Measurements from ENCODE around the gene P2RX2.

The P2RX2 gene

DNA sequence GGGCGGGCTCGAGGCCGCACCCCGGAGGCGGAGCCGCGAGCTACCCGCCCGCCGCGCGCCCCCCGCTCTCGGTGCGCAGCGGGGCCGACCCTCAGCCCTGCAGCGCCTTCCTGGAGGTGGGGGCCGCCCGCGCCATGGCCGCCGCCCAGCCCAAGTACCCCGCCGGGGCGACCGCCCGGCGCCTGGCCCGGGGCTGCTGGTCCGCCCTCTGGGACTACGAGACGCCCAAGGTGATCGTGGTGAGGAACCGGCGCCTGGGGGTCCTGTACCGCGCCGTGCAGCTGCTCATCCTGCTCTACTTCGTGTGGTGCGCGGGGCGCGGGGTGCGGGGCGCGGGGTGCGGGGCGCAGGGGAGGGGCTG lies at the start of gene P2RX2:
Gene P2RX2, plus strand, starts transcription at position 94 of the 361 bp plus-strand sequence. Its CDS starts 41 bp downstream, at position 135.
- no peak for DNase-seq (ENCODE audit: low read depth)

DNA sequence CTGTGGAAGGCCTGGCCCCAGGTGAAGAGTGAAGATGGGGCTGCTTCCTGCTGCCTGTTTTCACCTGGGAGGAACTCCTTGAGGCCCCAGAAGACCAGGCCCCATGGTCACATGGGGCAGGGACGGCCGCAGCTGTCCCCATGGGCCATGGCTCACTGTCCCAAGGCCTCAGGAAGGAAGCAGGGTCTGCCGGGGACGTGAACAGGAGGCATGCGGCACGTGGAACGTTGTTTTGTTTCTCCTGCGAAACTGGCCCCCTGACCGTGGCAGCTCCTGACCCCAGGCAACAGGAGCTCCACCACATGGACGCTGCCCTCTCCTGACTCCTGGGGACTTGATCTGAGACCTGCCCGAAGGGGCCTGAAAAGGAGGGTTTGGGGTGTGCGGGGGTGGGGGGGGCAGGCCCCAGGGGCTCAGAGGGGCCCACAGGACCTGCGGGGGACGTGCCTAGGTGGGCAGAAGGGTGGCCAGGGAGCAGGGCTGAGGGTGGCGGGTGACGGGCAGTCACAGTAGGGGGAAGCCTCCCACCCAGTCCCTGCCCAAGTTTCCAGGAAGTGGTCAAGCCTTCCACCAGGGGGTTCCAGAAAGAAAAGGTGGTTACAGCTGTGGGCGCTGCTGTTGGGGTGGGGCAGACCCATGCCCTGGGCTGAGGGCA lies 49.6 kb upstream of the P2RX2 start:
- DNase-seq (ENCODE audit: low read depth): no peak

DNA sequence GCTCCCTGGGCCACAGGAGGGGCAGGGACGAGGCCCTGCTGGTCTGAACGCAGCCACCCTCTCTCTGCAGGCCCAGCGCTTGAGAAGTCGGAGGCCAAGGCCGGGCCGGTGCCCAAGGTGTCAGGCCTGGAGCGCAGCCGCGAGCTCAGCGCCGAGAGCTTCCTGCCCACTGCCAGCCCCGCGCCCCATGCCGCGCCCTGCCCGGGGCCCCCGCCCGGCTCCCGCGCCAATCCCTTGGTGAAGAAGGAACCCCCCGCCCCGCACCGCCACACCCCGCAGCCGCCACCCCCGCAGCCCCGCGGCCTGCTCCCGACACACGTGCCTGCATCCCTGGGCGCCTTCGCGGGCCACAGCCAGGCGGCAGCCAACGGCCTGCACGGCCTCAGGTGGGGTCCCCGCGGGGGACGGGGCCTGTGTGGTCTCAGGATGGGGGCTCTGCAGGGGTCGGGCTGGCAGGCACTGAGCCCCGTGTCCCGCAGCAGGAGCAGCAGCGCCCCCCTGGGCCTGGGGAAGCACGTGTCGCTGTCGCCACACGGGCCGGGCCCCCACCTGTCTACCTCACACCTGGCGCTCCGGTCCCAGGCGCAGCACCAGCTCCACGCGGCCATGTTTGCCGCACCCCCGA lies 48.6 kb upstream of the P2RX2 start:
- no peak for DNase-seq (ENCODE audit: low read depth)

DNA sequence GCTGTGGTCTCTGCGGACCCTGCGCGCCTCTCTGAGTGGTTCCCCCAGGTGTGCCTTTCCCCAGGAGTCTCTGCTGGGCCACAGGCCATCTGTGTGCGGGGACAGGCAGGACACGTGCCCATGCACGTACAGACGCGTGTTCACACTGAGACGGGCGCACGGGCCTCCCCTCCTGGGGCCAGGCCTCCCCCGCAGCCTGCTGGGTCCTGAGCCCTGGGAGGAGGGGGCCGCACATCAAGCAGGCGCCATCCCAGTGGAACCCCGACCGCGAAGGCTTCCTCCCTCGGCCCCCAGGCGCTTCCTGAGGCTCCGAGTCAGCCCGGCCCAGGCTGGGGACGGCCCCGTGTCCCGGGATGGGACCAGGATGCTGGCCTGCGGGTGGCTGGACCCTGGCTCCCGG lies 47.9 kb upstream of the P2RX2 start:
- DNase-seq (ENCODE audit: low read depth): no peak

DNA sequence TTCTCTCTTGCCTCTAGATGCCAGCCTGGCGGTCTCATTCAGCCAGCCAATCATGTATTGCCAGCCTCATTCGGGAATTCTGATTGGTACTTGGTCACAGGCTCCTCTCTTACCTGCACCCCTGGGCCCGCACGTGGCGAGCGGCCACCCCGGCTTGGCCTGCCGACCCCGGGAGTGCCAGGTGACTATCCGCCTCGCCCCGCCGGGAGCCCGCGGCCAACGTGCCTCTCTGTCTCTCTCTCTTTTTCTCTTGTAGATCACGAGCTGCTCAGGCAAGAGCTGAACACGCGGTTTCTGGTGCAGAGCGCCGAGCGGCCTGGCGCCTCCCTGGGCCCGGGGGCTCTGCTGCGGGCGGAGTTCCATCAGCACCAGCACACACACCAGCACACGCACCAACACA lies 47.5 kb upstream of the P2RX2 start:
- DNase-seq (ENCODE audit: low read depth): no peak

DNA sequence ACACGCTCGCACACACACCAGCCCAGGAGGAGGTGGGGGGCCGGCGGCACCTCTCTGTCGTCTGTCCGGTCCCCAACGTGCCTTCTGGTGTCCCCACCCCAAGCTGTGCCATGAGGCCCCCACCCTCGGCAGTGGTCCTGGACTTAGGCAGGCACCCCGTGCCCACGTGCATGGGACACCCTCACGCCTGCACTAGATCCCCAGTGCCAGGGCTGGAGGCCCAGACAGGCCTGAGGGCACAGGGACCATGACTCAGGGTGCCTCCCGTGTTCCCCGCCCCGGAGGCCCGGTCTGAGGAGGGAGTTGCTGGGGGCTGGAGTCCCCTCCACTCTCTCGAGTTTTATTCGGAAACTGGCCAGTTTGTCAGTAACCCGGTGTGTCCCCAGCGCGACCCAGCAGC lies 47.0 kb upstream of the P2RX2 start:
- no peak for DNase-seq (ENCODE audit: low read depth)

DNA sequence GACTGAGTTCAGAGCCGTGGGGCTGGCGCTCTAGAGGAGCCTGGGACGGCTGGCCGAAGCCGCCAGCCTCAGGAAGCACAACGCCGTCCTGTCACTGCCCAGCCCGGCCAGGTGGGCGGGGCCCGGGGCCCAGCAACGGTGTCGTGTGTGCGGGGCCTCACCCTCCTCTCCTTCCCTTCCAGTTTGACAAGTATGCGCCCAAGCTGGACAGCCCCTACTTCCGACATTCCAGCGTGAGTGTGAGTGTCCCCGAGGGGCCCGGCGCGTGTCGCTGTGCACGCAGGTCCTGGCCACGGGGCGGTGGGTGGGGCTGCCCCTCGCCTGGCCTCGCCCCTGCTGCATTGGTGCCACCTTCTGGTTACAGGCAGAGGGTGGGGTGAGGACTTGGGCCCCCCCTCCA lies 46.5 kb upstream of the P2RX2 start:
- DNase-seq (ENCODE audit: low read depth): no peak

DNA sequence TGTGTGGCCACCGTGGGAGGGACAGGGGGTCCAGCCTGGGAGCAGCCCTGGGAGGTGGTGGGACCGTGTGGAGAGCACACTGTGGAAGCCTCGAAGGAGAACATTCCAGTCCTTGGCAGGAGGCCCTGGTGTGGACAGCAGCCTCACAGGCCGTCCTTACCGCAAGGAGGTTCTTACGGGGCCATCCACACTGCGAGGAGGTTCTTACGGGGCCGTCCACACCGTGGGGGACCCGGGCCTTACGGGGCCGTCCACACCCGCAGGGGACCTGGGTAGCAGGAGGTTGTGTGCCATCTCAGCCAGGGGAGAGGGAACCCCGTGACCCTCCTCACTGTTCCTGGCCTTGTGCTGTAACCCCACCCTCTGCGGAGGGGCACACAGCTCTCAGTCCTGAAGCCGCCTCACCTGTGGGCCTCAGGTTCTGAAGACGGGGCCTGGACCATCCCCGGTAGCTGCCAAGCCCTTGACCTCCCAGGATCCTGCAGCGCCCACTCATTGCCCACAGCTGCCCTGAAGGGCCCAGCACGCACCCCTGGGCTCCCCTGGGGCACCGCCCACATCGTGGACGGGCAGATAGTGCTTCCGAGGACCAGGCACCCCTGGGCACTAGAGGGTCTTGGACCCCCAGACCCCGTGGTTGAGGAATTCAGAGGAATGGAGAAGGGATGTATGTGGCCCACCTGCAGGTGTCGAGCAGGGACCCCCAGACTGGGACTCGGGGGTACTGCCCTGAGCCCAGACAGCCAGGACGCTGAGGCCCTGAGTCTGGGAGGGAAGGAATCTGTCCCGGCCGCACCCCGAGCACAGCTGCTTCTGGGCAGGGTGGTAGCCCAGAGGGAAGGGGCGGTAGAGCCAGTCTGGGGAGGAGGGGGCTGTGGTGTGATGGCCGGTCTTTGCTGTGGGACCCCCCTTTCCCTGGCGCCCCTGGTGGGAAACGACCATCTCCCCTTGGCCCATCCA lies 45.5 kb upstream of the P2RX2 start:
- DNase-seq (ENCODE audit: low read depth): no peak

DNA sequence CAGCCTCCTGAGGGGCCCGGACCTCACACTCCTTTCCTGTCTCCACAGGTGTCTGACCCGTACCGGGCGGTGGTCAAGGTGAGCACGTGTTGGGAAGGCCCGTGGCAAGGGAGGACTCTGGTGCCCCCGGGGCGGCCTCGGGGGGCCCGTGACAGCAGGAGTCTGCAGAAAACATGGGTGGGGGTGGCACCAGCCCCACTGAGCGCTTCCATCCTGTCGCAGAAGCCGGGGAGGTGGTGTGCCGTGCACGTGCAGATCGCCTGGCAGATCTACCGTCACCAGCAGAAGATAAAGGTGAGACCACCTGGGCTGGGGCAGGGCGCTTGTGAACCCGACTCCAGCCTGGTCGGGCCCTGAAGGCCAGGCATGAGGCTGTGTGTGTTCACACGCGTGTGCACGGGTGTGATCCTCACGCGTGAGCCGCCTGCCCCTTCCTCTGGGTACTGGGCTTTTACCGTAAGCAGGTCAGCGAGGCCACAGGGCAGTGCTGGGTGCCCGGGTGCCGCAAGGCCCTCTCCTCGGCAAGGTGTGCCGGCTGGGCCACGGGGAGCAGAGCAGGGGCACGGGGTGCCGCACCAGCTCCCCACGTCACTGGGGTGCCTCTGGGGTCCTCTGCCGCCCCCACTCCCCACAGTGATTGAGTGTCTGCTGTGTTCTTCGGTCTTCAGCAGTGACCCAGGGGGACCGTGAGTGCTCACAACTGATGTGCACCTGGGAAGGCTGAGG lies 44.1 kb upstream of the P2RX2 start:
- no peak for DNase-seq (ENCODE audit: low read depth)

DNA sequence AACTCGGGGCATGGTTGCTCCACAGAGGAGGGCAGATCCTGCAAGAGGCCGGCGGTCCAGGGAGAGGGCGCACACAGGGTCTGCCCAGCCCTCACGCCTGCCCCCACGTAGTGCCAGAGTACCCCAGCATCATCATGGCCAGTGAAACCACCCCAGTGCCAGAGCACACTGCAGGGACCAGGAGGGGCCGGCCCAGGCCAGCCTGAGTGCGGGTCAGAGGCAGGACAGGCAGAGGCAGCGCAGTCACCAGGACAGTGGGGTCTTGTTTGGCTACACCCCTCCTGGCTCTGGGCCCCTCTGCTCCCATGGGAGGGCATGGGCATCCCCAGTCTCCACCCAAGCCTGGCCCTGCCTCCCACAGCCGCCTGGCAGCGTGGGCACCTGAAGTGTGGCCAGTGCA lies 42.9 kb upstream of the P2RX2 start:
- no peak for DNase-seq (ENCODE audit: low read depth)

DNA sequence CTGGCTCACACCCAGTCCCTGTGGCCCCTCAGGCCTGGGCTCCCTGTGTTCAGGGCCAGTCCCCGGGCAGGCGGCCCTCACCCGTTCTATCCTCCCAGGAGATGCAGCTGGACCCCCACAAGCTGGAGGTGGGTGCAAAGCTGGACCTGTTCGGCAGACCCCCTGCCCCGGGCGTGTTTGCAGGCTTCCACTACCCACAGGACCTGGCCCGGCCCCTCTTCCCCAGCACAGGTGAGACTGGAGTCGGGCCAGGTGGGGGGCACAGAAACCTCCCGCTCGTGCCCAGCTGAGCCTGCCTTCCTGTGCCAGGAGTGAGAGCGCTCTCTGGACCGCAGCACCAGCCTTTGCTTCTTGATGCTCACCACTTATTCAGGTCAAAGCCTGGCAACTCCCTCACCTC lies 41.9 kb upstream of the P2RX2 start:
- DNase-seq (ENCODE audit: low read depth): no peak

DNA sequence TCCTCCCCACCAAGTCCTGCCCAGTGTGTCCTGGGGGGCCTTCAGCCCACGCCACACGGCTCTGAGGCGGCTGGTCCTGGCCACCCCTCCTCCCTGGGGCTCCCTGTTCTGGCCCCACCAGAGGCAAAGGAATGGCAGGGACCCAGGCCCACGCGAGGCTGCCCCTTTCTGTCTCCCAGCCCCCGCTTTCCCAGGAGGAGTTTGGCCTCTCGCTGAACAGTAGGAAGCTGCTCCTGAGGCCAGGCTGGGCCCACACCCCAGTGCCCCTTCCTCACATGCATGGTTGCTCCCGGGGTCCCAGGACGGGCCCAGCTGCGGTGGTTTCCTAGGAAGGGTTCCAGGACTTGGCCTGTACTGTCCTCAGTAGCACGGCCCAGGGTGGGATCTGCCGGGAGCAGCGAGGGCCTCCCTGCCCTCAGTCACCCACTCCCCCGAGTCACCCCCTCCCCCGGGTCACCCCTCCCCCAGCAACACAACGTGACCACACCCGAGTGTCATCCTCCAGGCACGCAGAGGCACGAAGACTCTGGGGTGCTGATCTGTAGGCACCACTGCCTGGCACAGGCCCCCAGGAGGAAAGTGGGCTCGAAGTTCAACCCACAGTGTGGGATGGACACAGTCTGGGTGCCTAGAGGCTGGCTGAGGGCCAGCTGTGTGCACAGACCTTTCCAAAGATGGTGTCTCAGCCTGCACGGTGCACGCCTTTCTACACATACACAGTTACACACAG lies 41.2 kb upstream of the P2RX2 start:
- DNase-seq (ENCODE audit: low read depth): no peak

DNA sequence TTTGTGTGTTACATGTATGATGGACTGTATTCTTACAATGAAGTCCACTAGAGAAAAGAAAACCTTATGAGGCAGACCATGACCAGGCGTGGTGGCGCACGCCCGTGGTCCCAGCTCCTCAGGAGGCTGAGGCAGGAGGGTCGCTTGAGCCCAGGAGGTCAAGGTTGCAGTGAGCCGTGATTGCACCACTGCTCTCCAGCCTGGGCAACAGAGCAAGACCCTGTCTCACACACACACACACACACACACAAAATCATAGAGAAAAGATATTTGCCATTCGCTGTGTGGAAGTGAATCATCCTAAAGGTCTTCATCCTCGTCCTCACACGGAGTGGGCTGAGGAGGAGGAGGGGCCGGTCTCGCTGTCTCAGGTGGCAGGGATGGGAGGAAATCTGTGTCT lies 40.5 kb upstream of the P2RX2 start:
- DNase-seq (ENCODE audit: low read depth): no peak

DNA sequence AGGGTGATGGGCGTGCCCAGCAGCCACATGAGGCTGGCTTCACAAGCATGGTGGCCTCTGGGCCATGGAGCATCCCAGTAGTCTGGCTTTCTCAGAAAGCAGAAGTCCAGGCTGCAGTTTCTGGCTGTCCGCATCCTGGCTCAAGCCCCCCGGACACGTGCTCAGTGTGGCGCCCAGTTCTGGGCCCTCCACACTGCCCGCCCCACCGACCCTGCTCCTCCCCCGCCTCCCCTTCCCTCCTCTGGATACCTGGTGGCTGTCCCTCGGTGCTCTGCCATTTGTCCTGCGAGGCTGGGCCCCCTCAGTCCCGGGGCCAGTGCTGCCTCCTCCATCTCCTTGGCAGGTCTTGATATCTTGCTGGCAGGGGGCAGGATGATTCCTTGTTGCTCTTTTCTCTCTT lies 39.8 kb upstream of the P2RX2 start:
- no peak for DNase-seq (ENCODE audit: low read depth)

DNA sequence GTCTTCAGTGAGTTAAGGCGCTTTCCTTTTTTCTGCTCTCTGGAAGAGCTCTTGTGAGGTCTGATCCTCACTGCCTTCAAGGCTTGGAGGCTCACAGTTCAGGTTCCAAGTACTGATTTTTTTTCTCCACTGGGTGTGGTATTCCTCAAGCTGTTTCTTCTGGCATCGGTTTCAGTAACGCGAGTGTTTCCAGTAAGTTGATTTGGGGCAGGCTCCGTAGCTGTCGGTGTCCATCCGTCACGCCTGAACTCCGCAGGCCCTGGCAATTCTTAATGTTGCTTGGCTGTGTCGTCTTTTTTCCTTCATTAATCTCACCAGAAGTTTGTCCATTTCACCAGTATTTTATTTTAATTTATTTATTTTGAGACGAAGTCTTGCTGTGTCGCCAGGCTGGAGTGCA lies 38.8 kb upstream of the P2RX2 start:
- DNase-seq (ENCODE audit: low read depth): no peak

DNA sequence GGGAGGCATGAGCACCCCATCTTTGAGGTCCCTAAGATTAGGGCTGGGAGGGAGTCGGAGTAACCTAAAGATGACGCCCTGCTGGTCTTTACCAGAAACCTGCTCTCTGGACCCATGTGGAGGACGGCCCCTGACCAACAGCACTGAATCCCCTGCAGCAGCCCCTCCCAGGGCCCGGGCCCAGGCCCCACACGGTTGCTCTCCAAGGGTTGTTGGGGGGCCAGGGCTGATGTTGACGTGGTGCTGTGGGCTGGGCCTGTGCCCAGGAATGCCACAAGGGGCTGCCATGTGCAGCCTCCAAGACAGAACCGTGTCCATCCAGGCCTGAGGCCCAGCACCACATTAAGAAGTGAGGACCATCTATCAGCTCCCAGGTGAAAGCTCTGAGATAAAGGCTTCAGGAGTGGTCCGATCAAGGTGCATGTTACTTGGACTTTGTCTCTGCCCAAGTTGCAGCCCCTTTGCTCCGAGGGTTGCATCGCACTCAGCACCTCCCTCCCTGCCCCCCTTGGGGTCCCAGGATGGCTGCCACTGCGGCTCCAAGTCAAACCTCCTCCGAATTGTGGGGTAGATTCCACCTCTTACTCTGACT lies 37.8 kb upstream of the P2RX2 start:
- DNase-seq (ENCODE audit: low read depth): no peak

DNA sequence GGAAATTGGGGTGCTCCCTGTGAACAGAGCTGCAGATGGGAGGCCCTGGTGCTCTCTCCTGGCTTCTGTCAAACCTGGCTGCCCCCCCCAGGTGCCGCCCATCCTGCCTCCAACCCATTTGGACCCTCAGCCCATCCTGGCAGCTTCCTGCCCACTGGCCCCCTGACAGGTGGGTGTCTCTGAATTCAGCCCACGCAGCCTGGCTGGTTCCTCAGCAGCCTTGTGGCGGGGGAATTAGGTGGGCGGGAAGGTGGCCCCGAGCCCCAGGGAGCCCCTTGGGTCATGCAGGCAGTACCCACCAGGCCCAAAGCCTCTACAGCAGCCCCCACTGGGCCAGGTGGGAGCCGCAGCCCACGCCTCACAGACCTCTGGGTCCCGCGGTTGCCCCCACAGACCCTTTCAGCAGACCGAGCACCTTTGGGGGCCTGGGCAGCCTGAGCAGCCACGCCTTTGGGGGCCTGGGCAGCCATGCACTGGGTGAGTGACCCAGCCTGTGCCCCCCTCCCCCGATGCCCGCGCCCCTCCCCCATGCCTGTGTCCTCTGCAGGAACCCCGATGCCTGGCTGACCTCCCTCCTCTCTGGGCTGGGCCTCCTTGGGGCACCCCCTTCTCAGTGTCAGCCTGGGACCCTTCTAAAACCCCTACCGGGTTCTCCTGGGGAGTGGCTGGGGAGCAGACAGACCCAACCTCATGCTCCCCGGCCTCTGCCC lies 37.1 kb upstream of the P2RX2 start:
- no peak for DNase-seq (ENCODE audit: low read depth)

DNA sequence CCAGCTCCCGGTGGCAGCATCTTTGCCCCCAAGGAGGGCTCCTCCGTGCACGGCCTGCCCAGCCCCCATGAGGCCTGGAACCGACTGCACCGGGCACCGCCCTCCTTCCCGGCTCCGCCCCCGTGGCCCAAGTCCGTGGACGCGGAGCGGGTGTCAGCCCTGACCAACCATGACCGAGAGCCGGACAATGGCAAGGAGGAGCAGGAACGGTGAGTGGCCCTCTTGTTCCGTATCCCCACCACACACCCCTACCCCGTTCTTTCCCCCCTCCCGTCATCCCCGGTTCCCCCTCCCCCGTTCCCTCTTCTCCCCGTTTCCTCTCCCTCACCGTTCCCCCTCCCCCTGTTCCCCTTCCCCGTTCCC lies 36.5 kb upstream of the P2RX2 start:
- DNase-seq (ENCODE audit: low read depth): no peak

DNA sequence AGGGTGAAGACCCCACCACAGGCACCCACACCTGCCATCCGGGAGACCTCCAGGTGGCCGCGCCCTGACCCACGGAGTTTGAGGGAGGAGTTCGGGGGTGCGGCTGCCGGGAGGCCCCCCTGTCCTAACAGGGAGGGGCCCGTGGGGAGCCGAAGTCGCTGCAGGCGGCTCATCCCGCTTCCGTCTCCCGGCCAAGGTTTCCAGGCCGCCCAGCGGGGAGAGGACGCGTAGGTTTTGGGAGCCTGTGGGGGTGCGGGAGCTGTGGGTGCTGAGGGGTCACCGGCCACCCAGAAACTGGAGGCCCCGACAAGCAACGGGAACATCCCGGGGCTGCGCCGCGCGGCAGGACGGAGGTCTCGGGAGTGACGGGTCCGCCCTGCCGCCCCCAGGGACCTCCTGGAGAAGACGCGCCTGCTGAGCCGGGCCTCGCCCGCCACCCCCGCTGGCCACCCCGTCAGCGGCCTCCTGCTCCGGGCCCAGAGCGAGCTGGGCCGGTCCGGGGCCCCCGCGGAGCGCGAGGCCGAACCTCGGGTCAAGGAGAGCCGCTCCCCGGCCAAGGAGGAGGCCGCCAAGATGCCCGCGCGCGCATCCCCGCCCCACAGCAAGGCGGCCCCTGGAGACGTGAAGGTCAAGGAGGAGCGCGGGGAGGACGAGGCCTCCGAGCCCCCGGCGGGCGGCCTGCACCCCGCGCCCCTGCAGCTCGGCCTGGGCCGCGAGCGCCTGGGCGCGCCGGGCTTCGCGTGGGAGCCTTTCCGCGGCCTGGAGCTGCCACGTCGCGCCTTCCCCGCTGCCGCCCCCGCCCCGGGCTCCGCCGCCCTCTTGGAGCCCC lies 35.8 kb upstream of the P2RX2 start:
- DNase-seq (ENCODE audit: low read depth): no peak

DNA sequence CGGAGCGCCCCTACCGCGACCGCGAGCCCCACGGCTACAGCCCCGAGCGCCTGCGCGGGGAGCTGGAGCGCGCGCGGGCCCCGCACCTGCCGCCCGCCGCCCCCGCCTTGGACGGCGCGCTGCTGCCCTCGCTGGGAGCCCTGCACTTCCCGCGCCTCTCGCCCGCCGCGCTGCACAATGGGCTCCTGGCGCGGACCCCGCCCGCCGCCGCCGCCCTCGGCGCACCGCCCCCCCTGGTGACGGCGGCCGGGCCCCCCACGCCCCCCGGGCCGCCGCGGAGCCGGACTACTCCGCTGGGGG lies 35.2 kb upstream of the P2RX2 start:
- DNase-seq (ENCODE audit: low read depth): no peak

Measured in stimulated activated CD8-positive, alpha-beta memory T cell treated with anti-CD3 and anti-CD28 coated beads, Interleukin-15, amount 100 ng/mL, for 1 hour (primary cell).